GM21381 (cell line): Measurements from ENCODE around the gene LPGAT1.
"Not testable (repeated sequence)": the region's sequence is repeated elsewhere in the genome, so short reads cannot be mapped to it uniquely, and the experiment has no call there.

ENCODE experiments used
- ATAC-seq: cut with Tn5 transposase; IDR thresholded peaks from one replicate; pipeline ENCODE4 v1.9.1; 2021; ENCODE audit warnings: mild to moderate bottlenecking, moderate library complexity; ENCODE audit not compliant: unreplicated experiment

Gene LPGAT1

DNA sequence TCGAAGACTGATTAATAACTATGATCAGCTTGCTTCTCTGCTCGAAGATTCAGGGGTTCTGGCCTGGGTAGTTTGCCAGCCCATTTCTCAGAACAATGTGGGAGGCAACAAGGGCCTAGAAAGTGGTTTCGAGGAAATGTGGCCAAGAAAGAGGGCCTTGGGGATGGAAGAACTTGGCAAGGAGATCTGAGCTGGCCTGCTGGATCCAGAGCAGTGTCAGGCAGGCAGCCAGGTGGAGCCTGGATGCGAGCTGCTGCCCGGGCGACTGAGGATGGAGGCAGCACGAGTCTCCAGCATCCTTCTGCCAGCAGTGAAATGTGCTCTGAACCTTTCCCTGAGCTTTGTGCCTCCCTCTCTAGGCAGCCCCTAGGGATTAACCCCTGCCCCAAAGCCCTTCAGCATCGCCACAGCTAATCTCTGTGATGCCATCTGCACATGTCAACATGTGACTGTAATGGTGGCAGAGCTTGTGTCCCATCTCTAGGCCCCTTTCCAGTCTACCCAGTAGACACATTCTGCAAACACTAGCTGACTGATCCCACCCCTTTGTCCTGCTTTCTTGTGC, 94.1 kb downstream of the LPGAT1 start:
- ATAC-seq: no peak

DNA sequence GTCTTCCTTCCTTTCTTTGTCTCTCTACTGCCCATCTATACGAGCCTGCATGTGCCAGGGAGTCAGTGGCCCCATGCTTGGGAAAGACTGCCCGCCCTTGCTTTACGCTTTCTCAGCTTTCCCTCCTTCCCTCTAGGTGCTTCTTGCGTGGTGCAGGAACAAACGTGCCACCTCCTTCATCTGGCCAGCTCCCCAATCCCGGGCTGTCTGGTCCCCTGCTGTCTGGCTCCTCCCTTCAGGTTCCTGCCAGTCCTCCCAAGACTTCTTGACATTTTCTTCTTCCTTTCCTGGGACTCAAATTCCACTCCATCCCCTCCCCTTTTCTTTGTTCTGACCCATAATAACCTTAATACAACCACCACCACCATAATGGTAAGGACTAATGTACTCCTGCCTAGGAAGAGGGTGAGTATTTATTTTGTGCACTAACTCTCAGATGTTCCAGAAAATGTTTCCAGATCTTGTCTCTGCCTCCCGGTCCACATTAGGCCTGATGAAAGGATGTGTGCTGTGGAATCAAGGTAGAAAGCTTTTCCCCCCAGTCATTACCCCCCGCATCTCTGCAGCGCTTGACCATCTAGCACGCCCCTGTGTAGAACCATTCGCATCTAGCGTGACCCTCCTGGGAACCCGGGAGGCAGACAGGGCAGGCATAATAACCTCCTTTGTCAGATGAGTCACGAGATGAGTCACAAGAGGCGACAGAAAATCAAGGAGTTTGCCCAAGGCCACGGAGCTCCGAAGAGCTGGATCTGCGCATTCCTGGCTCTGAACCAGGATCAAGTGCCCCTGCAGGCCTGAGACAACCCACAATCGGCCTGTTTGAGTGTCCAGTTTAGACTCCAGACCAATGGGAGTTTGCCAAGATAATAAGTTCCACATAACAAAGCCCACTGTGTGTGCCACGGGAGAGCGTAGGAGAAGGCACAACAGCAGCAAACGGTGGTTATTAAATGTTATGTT, 95.1 kb downstream of the LPGAT1 start:
- ATAC-seq: no peak

GRCh38 chr1:211734791-211735190, 95.8 kb downstream of the LPGAT1 start:
- no peak for ATAC-seq

DNA sequence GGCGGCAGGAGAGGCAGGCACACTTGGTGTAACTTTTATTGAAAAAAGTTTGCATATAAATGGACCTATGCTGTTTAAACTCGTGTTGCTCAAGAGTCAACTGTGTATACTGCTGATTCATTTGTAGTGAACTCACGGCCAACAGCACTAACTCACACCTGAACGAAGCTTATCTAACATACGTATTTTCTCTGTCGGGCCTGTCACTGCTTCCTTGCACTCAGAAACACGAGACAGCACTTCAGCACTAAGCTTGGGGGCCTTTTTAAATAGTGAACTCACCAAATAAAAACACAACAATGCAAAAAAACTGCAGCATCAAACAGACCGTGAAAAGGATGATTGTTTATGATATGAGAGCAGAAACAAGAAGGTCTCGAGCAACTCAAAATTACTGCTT, 96.2 kb downstream of the LPGAT1 start:
- no peak for ATAC-seq

DNA sequence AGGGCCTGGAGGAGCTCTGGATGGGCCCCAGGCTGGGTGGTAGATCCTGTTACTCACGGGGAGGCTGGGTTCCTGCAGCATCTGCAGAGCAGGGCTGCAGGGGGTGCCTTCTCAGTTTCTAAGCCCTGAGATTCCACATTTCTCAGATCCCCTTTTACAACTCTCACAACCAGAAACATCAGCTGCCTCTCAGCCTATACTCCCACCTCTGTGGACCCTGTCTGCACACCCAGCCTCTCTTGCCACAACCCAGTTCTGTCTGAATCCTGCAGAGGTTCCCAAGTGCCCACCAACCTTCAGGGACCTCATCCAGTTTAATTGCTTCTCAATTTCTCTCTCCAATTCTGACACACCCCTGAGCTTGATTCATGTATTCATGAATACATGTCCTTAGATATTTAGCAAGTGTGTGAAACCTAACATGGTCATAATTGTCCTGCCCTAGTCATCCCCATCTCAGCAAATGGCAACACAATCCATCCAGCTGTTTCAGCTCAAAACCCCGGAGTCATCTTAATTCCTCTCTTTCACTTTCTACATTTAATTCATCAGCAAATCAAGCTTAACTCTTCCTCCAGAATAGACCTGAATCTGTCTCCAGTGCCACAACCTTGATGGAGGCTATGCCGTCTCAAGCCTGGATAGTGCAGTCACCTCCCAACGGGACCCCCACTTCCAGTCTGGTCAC, 98.1 kb downstream of the LPGAT1 start:
- ATAC-seq: no peak

GRCh38 chr1:211731456-211732292, 98.9 kb downstream of the LPGAT1 start:
- ATAC-seq: no peak

DNA sequence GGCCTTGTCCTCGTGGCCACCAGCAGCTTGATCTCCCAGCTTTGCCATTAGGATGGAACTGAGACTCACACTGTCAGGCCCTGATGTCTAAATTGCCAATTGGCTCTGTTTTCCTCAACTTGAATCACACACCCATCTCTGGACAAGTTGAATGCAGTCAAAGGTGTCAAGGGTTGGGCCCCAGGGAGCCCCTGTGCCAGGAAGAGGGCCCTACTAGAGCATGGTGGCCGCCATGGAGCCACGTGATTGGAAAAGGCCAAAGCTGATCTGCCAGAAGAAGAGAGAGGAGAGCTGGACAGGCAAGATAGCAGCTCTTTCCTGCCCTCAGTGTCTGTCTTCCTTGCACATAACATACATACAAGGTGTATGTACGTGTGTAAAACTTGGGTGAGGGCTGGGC, 100.2 kb downstream of the LPGAT1 start:
- no peak for ATAC-seq

DNA sequence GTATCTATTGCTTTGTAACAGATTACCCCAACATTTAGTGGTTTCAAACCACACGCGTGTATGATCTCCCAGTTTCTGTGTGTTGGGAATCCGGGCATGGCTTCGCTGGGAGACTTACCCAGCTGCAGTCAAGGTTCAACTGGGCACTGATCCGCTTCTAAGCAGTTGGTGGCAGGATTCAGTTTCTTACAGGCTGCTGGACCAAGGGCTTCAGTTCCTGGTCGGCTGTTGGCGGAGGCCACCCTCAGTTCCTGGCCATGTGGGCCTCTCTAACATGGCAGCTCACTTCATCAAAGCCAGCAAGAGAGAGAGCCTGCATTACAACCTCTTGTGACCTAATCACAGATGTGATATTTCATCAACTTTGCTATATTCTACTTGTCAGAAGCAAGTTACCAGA, 101.3 kb downstream of the LPGAT1 start:
- no peak for ATAC-seq

DNA sequence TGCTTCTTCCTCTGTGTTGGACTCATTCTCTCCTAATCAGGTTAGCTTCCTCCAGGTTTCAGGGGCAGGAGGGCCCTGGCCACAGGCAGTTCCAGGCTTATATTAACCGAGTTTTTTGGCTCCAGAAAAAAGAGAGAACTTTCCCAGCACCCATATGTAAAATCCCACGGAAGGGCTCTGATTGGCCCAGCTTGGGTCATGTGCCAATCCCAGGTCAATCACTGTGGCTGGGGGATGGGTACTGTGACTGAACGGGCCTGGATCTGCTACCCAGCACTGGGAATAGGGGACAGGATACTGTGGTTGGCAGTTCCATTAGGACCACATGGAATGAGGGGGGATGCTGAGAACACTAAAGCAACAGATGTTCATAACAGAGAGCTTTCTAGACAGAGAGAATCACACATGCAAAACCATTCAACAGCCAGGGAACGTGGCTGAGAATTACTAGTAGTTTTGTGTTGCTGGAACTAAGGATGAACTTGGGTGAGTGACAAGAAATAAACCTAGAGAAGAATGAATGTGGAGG, 104.0 kb downstream of the LPGAT1 start:
- ATAC-seq: no peak

- ATAC-seq: no peak
These were observed 105.8 kb downstream of the LPGAT1 start for GRCh38 chr1:211724687-211725196.

DNA sequence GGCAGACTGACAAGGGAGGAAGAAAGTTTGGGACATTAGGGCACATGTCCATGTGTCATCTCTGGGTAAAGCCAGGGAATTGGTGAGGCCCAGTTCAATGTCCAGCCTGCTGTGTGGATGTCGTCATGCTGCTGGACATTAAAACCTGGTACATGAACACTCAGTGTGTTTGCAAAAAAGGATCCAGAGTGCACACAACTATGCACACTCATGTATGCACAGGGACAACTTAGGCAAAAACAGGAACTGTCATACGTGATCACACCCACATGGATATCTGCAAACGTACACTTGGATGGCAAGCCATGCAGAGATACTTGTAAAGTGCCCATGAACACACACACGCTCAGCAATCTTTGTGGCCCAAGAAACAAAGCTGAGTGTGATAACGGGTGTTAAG, 107.3 kb downstream of the LPGAT1 start:
- ATAC-seq: no peak

- ATAC-seq: no peak
These were observed 108.0 kb downstream of the LPGAT1 start for GRCh38 chr1:211722277-211723175.

DNA sequence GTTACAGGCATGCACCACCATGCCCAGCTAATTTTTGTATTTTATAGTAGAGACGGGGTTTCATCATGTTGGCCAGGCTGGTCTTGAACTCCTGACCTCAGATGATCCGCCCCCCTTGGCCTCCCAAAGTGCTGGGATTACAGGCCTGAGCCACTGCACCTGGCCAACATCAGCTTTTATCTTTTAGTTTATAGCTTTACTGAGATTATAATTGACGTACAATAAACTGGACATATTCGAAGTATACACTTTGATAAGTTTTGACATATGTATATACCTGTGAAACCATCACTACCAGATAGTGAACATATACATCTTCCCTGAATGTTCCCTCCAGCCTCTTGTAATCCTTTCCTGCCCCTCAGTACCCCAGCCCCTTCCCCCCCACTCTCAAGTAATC, 114.0 kb downstream of the LPGAT1 start:
- not testable (repeated sequence) for ATAC-seq

DNA sequence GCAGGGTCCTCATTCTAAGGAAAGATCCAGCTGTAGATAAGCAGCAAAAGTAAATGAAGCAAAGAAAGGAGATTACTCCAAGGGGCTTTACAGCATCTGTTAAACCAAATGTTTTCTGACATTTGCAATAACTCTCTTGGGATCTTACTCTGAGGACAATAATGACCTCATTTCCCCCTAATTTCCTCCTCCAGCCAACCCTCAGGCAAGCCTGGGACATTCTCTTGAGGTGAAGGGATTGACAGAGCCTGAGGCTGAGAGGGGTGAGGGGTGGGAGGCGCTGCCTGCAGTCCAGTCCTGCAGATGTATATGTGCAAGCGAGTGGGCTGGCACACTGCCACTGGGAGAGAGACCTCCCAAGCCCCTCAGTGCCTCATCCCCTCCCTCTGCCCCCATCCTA, 114.6 kb downstream of the LPGAT1 start:
- no peak for ATAC-seq

DNA sequence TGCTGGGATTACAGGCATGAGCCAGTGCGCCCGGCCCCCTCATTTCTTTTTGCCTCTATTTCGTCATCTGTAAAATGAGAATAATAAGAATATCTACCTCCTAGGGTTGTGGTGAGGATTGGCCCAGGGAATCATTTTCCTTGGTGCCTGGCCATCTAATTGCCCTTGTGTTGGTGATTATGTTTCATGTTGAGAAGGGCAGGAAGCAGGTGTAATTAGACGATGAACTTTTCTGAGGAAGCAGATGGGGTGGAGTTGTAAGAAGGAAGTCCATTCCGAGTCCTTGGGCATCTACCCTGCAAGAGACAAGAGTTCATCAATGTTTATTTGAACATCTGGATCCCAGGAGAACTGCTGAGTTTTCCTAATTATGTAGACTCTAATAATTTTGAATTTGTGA, 116.4 kb downstream of the LPGAT1 start:
- no peak for ATAC-seq

- ATAC-seq: no peak
These were observed 117.3 kb downstream of the LPGAT1 start for GRCh38 chr1:211713231-211713630.

- ATAC-seq: no peak
These were observed 119.3 kb downstream of the LPGAT1 start for GRCh38 chr1:211711315-211711705.

GRCh38 chr1:211710566-211711314, 119.8 kb downstream of the LPGAT1 start:
- ATAC-seq: no peak

DNA sequence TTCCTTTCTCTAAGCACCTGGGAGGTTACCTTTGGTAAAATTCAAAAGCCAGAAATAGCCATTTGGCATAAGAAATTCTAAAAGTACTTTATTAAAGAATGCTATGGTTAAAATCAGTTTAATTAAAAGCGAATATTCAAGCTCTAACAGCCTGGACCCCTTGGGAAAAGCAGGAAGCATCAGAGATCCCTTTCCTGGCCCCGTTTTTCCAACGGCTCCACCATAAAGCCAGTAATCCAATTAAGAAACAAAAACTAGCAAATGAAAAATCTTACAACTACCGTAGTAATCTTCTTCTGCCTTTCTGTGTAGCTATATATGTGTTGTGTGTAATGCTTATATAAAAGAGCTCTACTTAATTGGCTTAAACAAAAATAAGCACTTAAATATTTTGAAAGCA, 121.6 kb downstream of the LPGAT1 start:
- no peak for ATAC-seq
